Measurements from ENCODE around the gene FAM120A.

DNA sequence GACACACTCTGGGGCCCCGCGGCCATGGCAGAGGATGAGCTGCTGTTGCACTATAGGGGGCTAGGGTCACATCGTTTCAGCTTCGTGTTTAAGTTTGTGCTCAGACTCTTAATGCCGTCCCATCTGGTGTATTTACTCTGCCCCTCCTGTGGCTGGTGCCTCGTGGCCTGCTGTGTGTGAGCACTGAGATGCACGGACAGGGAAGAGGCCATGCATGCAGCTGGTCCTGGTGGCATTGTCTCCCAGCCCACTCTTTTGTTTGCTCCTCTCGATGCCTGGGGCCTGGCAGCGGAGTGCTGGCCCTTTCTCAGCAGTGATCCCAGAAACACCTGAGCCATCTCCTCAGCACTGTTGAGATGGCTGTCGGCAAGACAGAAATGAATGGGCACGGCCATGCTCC lies 94.9 kb downstream of the FAM120A start:
- TF ChIP-seq, protein P1, sequence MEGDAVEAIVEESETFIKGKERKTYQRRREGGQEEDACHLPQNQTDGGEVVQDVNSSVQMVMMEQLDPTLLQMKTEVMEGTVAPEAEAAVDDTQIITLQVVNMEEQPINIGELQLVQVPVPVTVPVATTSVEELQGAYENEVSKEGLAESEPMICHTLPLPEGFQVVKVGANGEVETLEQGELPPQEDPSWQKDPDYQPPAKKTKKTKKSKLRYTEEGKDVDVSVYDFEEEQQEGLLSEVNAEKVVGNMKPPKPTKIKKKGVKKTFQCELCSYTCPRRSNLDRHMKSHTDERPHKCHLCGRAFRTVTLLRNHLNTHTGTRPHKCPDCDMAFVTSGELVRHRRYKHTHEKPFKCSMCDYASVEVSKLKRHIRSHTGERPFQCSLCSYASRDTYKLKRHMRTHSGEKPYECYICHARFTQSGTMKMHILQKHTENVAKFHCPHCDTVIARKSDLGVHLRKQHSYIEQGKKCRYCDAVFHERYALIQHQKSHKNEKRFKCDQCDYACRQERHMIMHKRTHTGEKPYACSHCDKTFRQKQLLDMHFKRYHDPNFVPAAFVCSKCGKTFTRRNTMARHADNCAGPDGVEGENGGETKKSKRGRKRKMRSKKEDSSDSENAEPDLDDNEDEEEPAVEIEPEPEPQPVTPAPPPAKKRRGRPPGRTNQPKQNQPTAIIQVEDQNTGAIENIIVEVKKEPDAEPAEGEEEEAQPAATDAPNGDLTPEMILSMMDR (IDR thresholded peaks at IDR 0.05): no peak
- TF ChIP-seq POLR2A (IDR thresholded peaks at IDR 0.05) (no peak), POLR2AphosphoS5 (IDR thresholded peaks at IDR 0.05) (no peak)

Measured in sigmoid colon (tissue), 4 donors.